Inflammatory macrophage treated with lipopolysaccharide for 1 hour (primary cell): ENCODE results near the gene PRDX5.
A peak's percentile ranks its signal among the peaks of the same experiment; 100 is the strongest.

Source experiments
- DNase-seq, 2 donors: peaks; one replicate each; pipeline ENCODE4 v3.0.0-alpha.2; 2020 to 2022

The PRDX5 gene

DNA sequence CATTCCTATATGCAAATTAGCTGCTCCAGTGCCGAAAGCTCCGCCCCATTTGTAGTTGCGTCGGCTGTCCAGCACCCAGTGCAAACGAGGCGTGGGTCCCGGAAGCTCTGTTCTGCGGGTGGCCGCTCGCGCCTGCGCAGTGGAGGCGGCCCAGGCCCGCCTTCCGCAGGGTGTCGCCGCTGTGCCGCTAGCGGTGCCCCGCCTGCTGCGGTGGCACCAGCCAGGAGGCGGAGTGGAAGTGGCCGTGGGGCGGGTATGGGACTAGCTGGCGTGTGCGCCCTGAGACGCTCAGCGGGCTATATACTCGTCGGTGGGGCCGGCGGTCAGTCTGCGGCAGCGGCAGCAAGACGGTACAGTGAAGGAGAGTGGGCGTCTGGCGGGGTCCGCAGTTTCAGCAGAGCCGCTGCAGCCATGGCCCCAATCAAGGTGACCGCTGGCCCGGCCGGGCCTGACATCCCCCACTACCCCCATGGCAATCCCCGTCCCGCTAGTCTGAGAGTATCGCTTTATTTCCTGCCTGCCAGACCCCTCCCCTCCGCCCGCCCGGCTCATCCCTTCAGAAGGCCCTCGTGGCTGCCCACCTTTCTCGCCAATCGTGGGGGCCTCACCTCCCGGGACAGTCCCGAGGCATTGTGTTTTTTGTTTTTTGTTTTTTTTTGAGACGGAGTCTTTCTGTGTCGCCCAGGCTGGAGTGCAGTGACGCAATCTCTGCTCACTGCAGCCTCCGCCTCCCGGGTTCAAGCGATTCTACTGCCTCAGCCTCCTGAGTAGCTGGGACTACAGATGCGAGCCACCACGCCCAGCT, at the start of gene PRDX5:
Gene PRDX5 (plus strand): TSS at position 161 of the 805 bp plus-strand sequence. CDS start 95 bp downstream, at position 256.
- DNase-seq = peak; percentile 97

DNA sequence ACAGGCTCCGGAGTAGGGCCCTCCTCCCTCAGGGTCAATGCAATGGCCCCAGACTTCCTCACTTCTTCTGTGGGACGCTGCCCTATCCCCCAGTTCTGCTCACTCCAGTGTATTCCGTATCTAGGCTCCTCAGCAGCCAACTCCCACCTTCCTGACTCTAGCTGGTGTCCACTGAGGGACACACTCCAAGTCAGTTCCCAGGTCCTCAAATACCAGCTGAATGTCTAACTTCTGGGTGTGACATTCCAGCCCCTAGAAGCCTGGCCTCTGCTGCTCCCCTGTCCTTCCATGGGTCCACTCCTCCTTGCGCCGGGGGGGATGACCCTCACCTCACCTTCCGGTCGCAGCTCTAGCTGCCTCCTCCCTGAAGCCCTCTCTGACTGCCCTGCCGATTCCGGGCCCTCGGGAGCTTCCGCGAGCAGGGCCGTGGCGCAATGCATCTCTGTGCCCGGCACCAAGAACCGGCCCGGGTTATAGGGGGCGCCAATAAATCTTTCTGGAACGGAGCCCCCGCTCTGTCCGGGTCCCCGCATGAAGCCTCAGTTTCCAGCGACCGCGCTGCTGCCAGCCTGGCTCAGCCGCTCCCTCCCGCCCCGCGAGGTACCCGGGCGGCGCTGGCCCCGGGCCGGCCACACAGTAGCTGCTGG, 48.9 kb upstream of the PRDX5 start:
- DNase-seq = peak; percentile 38 to 69

DNA sequence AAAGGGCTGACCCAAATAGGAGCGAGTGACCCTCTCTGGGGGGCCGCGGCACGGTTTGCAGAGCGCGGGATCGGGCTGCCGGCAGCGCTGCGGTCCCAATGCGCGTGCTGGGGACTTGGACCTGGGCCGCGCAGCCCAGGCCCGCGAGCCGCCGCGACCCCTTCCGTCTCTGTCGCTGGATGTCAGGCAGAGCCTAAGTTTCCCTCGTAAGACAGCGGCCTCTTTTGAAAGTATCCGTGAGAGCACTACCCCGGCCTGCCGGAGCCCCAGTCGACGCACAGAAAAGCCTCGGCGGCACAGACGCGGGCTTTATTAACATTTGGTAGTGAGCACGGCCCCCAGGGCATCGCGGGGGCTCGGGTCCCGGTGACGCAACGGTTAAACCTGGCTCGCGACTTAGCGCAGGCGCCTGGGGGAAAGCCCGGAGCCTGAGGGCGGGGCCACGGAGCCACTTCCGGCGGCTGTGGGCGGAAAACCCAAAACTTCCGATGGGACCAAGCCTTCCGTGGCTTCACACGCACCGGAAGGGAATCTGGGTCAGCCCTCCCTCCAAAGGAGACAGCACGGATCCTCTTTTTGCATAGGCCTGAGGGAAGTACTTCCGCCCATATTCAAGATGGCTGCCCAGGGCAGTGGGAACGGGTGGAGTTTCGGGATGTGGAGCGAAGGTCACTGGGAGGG, 48.2 kb upstream of the PRDX5 start:
- peak; percentile 98 to 100 for DNase-seq

DNA sequence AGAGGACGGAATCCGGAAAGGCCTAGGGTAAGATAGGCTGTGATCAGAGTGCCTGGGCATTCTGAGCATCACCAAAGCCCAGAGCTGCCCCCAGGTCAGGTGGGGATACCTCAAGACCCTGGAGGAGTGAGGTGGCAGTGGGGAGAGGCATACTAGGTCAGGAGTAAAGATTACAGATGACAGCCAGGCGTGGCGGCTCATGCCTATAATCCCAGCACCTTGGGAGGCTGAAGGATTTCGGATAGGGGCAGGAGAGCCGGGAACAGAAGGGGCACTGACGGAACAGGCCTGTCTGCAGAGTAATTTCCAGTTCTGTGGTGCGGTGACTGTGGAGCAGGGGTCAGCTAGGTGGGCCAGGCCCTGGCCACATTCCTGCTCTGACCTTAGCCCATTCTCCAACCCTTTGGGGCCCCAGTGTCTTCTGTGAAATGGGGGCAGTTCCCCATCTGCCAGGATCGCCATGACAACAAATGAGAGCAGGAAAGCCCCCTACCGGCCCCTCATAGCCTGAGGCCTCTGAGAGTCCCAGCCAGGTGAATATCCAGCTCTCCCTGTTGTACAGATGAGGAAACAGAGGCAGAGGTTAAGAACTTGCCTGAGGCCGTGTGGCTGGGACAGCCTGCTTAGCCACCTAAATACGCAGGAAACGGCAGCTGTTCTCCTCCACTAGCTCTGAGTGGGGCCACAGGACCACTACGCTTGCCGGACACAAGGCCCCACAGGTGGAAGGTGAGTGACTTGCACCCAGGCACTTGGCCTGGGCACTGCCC, 42.7 kb upstream of the PRDX5 start:
- no peak for DNase-seq

DNA sequence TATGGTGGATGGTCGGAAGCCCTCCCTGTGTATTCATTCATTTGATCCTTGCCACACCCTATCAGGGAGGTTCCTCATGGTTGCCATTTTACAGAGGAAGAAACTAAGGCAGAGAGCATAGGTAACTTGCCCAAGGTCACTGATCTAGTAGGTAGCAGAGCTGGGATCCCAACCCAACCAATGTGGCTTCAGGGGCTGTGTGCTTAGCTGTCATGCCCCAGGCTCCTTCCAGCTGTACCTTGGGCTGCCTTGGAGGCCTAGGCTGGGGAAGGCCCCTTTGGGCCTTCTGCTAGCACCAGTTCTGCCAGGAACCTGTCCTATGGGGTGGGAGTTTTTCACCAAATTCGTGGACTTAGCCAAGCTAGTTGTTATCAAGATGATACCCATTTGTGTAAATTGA, 42.1 kb upstream of the PRDX5 start:
- DNase-seq = no peak

DNA sequence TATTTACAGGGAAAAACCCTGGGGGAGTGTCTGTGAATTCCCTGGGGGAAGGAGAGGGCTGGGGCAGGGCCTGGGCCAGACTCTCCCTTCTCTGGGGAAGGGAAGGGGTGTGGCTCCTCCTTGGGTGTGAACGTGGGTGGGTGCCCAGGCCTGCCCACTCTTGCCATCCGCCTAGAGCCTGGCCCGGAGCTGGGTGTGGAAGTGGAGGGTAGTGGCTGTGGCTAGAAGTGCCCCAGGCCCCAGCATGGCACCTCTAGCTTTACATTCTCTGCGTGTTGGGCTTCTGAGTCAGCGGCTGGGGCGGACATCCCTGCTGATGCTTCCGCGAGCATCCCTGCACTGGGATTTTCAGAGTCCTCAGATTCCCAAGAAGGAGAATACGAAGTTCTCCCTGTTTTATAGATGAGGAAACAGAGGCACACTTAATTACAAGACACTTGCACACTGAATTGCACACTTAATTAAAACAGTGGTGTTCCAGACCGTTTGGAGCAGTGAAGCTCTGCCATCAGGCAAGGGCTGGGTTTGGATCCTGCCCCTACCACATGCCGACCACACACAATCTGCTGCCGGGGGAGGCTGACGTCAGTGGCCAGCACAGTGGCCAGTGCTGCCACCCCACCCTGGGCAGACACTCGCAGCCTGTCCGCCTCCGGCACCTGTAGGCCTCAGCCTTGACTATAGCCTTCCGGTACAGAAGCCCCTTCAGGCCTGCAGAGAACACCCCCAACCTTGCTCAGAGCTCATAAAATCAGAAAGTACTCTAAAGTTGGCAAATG, 41.1 kb upstream of the PRDX5 start:
- peak; percentile 50 to 76 for DNase-seq

DNA sequence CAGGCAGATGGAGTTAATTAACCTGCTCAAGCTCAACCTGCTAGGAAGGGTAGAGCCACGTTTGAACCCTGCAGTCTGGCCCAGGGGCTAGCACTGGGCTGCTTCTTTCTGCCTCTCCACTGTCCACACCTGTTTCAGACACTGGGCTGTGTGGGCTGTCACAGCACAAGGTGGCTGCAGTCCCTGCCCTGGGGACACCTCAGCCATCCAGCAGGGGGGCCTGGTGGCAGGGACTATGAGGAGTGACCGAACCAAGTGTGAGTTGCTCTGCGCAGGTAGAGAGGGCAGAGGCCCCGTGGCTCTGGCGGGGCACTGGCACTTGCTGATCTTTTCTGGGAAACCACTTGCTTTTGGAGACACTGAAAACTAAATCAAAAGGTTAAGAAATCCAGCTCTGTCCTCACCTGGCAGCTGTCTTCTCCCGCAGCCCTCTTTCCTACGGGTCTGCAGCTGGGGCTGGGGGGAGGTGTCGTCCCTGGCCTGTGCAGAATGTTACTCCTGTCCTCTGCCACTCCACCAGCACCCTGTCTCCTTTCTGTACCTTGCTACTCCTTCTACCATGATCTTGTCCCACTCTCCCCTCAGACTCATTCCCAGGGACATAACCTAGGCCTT, 39.2 kb upstream of the PRDX5 start:
- no peak for DNase-seq

DNA sequence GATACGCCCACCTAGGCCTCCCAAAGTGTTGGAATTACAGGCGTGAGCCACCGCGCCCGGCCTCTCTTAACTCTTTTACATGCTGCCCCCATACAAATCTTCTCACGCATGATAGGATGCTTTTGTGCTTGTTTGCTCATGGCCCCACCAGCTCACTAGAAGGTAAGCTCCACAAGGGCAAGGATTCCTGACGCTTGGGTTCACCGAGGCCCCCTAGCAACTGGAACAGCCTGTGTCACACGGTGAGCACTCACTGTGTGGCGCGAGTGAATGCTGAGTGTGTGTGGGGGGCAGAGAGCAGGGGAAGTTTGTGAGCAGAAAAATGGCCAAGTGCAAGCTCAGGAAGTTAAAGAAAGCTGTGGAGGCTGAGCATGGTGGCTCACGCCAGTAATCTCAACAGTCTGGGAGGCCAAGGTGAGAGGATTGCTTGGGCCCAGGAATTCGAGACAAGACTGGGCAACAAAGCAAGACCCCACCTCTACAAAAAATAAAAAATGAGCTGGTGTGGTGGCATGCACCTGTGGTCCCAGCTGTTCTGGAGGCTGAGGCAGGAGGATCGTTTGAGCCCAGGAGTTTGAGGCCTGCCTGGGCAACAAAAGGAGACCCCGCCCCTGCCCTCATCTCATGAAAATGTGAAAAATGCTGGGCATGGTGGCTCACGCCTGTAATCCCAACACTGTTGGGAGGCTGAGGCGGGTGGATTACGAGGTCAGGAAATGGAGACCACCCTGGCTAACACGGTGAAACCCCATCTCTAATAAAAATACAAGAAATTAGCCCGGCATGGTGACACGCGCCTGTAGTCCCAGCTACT, 35.8 kb upstream of the PRDX5 start:
- DNase-seq = no peak

DNA sequence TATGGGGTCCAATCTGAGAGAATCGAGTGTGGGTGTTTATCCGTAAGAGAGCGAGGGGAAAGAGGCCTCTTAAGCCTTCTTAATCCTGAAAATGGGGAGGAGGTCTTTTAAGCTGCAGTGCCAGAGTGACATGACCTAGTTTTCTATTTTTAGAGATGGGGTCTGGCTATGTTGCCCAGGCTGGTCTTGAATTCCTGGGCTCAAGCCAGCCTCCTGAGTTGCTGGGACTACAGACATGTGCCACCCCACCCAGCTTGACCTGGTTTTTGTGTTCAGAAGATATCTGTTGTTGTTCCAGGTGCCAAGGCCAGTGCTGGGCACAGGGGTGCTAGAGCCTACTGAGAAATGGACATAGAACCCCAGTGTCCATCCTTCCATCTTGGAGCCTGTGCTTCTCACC, 34.8 kb upstream of the PRDX5 start:
- DNase-seq = no peak

DNA sequence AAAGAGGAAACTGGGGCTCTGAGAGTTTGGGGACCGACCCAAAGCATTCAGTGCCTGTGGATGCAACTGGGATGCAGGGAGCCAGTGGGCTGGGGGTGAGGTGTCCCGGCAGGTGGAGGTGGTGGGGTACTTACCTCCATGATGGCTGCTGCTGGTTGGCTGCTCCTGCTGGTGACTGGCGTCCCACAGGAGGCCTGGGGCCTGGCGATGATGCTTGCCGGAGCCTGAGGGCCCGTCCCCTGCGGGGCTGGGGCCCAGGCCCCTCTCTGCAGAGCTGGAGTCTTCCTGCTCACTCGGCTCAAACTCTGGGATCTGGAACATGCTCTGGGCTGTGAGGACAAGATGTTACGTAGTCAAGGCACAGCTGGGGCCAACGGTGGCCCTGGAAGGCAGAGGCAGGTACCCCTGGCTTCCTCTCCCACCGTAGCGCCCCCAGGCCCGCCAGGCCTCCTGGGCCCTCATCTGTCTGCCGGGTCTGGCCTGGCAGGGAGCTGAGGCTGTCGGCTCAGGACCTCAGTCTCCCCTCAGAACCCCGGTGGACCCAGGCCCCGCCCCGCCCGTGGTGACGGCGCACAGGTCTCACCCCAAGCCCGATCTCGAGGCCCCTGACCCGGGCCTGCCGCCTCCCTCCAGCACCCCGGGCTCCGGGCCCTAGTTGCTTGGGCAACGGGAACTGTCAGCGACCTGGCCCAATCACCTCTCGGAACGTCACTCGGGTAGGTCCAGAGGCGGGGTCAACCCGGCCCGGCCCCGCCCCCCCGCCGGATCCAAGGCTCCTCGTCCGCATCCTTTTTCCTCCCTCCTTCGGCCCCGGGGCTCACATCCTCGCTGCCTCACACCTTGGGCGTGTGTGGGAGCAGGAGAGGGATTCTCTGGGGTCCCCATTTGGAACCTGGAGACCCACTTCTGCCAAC, 33.6 kb upstream of the PRDX5 start, which contains the start of gene BAD:
Gene BAD (minus strand): TSS at position 618 of the 914 bp plus-strand sequence. CDS start 297 bp downstream, at position 321.
- peak; percentile 85 to 96 for DNase-seq

DNA sequence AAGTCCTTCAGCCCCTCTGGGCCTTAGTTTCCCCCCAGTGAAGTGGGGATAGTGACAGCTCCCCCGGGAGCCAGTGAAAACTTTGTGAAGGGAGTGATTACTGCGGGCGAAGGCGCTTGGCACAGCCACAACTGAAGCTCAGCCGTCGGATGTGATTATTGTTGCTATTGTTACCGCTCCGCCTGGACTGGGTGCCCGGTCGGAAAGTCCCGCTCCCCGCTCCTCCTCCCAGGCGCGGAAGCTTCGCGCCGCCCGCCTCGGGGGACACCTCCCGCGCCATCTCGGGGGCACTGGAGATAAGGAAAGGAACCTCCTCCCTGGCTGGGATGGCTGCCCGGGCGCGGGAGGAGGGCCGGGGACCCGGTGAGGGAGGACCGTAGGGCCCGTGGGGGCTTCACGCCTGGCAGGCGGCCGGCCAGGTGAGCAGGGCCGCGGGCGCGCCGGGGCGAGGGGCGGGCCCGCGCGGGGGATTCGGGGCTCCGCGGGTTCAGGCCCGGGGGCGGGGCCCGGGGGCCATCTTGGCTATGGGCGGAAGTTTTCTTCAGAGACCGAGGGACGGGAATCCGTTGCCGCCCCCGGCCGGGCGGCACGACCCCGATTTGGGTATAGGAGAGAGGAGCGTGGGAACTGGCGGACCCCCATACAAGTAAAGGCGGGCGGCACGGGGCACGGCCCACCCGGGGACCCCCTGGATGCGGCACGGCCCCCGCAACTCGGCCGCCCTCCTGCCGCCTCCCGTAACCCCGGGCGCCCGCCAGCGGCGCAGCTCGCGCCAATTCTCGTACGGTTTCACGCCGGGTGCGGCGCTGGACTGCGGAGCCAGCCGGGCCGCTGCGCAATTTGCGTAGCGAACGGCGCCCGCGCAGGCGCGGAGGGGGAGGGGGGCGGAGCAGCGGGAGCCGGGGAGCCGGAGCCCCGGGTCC, 32.7 kb upstream of the PRDX5 start, which contains the start of gene GPR137:
Gene GPR137 (plus strand): TSS at position 887 of the 923 bp plus-strand sequence. CDS start 677 bp downstream, outside the sequence.
- peak; percentile 74 to 91 for DNase-seq

DNA sequence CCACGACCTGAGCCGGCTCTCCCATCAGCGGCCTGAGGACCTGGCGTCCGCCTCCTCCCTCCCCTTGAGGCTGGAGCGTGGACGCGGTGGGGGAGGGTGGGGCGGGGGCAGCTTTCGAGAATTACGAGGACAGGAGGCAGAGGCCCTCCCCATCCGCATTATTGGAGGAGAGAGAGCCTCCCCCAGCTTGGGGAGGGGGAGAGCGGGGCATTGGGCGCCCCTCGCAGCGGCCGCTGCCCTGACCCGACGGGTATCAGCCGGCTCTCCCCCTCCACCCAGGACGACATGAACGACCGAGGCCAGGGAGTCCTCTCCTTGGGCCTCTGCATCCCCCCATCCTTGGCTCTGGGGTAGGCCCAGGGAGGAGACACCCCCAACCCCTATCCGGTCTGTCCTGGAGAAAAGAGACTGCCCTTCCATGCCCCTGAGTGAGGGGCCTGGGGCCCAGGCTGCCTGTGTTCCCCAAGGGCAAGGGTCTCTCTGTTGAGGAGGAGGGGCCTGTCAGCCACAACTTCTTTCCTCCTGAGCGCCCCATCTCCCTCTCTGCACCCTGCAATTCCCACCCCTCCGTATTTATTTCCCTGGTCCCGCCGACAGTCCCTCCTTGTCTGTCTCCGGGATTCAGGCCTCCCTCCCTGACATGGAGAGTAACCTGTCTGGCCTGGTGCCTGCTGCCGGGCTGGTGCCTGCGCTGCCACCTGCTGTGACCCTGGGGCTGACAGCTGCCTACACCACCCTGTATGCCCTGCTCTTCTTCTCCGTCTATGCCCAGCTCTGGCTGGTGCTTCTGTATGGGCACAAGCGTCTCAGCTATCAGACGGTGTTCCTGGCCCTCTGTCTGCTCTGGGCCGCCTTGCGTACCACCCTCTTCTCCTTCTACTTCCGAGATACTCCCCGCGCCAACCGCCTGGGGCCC, 31.8 kb upstream of the PRDX5 start:
- no peak for DNase-seq

DNA sequence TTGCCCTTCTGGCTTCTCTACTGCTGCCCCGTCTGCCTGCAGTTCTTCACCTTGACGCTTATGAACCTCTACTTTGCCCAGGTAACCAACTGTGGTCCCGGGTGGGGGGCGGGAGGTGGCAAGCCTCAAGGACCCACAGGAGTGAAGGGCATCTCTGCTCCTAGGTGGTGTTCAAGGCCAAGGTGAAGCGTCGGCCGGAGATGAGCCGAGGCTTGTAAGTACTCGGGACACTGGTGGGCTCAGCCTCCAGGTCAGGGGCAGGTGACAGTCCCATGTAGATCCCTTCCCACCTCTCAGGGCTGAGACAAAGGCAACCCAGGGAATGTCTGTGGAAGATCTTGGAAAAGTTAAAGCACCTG, 31.1 kb upstream of the PRDX5 start:
- no peak for DNase-seq

DNA sequence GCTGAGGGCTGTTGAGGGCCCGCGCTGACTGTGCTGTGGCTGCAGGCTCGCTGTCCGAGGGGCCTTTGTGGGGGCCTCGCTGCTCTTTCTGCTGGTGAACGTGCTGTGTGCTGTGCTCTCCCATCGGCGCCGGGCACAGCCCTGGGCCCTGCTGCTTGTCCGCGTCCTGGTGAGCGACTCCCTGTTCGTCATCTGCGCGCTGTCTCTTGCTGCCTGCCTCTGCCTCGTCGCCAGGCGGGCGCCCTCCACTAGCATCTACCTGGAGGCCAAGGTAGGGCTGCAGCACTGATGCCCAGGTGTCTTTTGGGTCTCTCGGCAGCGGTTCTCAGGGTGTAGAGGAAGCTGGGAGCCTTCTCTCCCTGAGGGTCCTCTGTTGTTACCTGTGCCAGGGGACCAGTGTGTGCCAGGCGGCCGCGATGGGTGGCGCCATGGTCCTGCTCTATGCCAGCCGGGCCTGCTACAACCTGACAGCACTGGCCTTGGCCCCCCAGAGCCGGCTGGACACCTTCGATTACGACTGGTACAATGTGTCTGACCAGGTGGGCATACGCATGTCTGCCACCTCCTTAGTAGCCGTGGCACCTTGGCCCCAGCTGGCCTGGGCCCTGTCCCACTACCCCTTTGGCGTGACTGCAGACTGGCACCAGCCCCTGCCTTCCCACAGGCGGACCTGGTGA, 30.1 kb upstream of the PRDX5 start:
- DNase-seq = no peak

DNA sequence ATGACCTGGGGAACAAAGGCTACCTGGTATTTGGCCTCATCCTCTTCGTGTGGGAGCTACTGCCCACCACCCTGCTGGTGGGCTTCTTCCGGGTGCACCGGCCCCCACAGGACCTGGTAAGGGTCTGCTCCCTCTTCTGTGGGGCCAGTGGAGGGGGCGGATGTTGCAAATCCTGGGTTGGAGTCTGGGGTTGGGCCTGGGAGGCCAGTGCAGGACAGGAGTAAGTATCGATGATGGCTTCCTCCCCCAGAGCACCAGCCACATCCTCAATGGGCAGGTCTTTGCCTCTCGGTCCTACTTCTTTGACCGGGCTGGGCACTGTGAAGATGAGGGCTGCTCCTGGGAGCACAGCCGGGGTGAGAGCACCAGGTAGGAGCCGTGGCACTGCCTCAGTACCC, 29.6 kb upstream of the PRDX5 start:
- DNase-seq = no peak

DNA sequence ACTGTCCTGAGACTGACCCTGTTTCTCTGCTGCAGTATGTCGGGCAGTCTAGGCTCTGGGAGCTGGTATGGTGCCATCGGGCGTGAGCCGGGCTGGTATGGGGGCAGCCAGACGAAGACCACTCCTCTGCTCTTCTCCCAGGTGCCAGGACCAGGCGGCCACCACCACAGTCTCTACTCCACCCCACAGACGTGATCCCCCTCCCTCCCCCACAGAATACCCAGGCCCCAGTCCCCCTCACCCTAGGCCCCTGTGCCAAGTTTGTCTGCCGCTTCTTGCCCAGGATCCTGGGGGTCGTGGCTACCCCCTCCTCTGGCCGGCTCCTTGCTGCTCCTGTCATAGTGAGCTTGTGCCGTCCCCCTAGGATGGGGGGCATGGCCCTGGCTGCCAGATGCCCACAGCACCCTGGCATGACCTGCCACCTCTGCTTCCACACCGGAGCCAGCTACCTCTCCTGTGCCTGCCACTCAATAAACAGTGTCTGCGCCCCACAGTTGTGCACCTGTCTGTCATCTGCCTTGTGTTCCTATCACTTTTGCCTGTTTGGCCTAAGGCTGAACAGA, 28.8 kb upstream of the PRDX5 start:
- no peak for DNase-seq
